GM12878 (cell line): ENCODE results near the gene USPL1. TPM values are rescaled to one million over a fixed set of nuclear protein-coding genes. Genes with fewer than 3 reads are reported as not detected.

Source experiments
- E2F8 ChIP-seq: fragments of 450-650 bp; IDR thresholded peaks from 2 replicates; pipeline ENCODE4 v1.6.1; 2018; ENCODE audit warnings: mild to moderate bottlenecking, low read depth, moderate library complexity; ENCODE audit not compliant: partially characterized antibody
- HCFC1 ChIP-seq: fragments of 150-350 bp; IDR thresholded peaks from 2 replicates; pipeline ENCODE4 v1.6.1; 2014; ENCODE audit warnings: low read length
- MEF2B ChIP-seq: fragments of 450-650 bp; IDR thresholded peaks from 2 replicates; pipeline ENCODE4 v1.6.1; 2018; ENCODE audit warnings: mild to moderate bottlenecking, moderate library complexity; ENCODE audit not compliant: partially characterized antibody, poor library complexity, severe bottlenecking
- PAX8 ChIP-seq: fragments of 450-650 bp; IDR thresholded peaks from 2 replicates; pipeline ENCODE4 v1.6.1; 2017; ENCODE audit warnings: mild to moderate bottlenecking, moderate library complexity
- RAD21 ChIP-seq: IDR thresholded peaks from 2 replicates; pipeline ENCODE4 v1.6.1; 2011; ENCODE audit warnings: mild to moderate bottlenecking, low read depth, low read length, moderate library complexity; ENCODE audit not compliant: insufficient read depth
- RBBP5 ChIP-seq: fragments of 200-600 bp; sonication (generic); conservative IDR thresholded peaks from 2 replicates; pipeline ENCODE4 v1.6.1; 2016
- SMAD1 ChIP-seq: fragments of 450-650 bp; IDR thresholded peaks from 2 replicates; pipeline ENCODE4 v1.6.1; 2018; ENCODE audit warnings: mild to moderate bottlenecking, low read depth; ENCODE audit not compliant: partially characterized antibody
- SMC3 ChIP-seq: IDR thresholded peaks from 2 replicates; pipeline ENCODE4 v1.6.1; 2011; ENCODE audit warnings: low read length, improper control_type of control experiment, borderline replicate concordance
- SPI1 ChIP-seq: IDR thresholded peaks from 2 replicates; pipeline ENCODE4 v1.6.1; 2011; ENCODE audit warnings: low read depth, mild to moderate bottlenecking, low read length, moderate library complexity, borderline replicate concordance; ENCODE audit not compliant: insufficient read depth
- ZBTB11 ChIP-seq: fragments of 450-650 bp; formaldehyde crosslinking; IDR thresholded peaks from 2 replicates; pipeline ENCODE4 v1.5.0; 2022; ENCODE audit warnings: mild to moderate bottlenecking, missing genetic modification characterization
- ZNF217 ChIP-seq: fragments of 450-650 bp; IDR thresholded peaks from 2 replicates; pipeline ENCODE4 v1.6.1; 2017; ENCODE audit warnings: antibody characterized with exemption, mild to moderate bottlenecking
- ZSCAN29 ChIP-seq: fragments of 450-650 bp; IDR thresholded peaks from 2 replicates; pipeline ENCODE4 v1.6.1; 2017; ENCODE audit warnings: mild to moderate bottlenecking, moderate library complexity
- polyA plus RNA-seq, 11 experiments: library from polyadenylated mRNA; depleted of rRNA in 4 of 11; unstranded in 6 of 11; stranded (reverse) in 5 of 11; fragments of >200 nt; fragmentation: Nextera tagmentation in 4 of 11; fragmentation: Illumina TruSeq in 1 of 11; extraction: Ambion mirVana in 4 of 11; extraction: Trizol in 1 of 11; gene quantifications; 1 replicate in 1 of 11; 2 replicates in 10 of 11; pipeline versions ENCODE4 v1.2.1 to v1.2.3, GENCODE V29; 2011 to 2016; ENCODE audit warnings: inconsistent platforms in 2 of 11, missing spikeins in 2 of 11, low read depth in 1 of 11
- total RNA-seq, 4 experiments: library from RNA; depleted of rRNA in 3 of 4; stranded (reverse); fragments of >200 nt in 3 of 4; fragmentation: Illumina TruSeq in 1 of 4; extraction: Trizol in 1 of 4; gene quantifications; 2 replicates each; pipeline versions ENCODE4 v1.2.1 to v1.2.3, GENCODE V29; 2013 to 2021
- TF ChIP-seq, protein P1 (sequence below): IDR thresholded peaks from 2 replicates; pipeline ENCODE4 v1.6.1; 2012; ENCODE audit warnings: low read depth, low read length, improper control_type of control experiment
- TF ChIP-seq, protein P2 (sequence below): fragments of 450-650 bp; IDR thresholded peaks from 2 replicates; pipeline ENCODE4 v1.6.1; 2014; ENCODE audit warnings: mild to moderate bottlenecking
- TF ChIP-seq, protein P3 (sequence below): fragments of 450-650 bp; IDR thresholded peaks from 2 replicates; pipeline ENCODE4 v1.6.1; 2016; ENCODE audit warnings: mild to moderate bottlenecking

The USPL1 gene
- total and polyA plus RNA-seq, 10 of the 15 experiments (the other 5 are each of a cell fraction or from before 2014, with no cell fraction given): 7.9 to 23.2 (median 15.8) TPM

DNA sequence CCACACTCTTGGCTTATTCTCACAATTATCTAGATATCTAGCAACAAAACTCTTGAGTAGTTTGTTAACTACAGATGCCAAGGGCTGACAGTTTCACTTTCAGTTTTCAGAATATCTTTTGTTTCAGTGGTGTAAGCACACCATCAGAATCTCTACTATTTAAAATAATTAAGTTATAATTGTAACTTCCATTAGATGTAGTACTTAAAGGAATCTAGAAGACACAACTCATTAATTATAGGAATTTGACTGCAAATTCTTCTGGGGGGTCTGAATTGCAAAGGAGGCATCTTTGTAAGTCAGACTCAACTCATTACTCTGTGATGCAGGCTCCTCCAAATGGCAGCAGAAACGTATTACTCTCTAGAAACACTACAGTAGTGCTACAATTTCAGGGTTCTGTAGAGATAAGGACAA, 44.9 kb upstream of the USPL1 start (continued):
- TF ChIP-seq, protein P1, sequence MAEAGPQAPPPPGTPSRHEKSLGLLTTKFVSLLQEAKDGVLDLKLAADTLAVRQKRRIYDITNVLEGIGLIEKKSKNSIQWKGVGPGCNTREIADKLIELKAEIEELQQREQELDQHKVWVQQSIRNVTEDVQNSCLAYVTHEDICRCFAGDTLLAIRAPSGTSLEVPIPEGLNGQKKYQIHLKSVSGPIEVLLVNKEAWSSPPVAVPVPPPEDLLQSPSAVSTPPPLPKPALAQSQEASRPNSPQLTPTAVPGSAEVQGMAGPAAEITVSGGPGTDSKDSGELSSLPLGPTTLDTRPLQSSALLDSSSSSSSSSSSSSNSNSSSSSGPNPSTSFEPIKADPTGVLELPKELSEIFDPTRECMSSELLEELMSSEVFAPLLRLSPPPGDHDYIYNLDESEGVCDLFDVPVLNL: no peak
- TF ChIP-seq PAX8 (no peak), HCFC1 (no peak), SPI1 (no peak), E2F8 (no peak), RAD21 (peak; percentile 68), MEF2B (no peak), ZNF217 (no peak), SMAD1 (no peak), ZBTB11 (CRISPR knock-in tag) (no peak), ZSCAN29 (no peak), SMC3 (peak; percentile 31; the same call in 1 of the 2 replicates), RBBP5 (0 out of 2 replicates have a peak, but pooled peaks have one; percentile 29)
- TF ChIP-seq, protein P2, sequence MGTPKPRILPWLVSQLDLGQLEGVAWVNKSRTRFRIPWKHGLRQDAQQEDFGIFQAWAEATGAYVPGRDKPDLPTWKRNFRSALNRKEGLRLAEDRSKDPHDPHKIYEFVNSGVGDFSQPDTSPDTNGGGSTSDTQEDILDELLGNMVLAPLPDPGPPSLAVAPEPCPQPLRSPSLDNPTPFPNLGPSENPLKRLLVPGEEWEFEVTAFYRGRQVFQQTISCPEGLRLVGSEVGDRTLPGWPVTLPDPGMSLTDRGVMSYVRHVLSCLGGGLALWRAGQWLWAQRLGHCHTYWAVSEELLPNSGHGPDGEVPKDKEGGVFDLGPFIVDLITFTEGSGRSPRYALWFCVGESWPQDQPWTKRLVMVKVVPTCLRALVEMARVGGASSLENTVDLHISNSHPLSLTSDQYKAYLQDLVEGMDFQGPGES: no peak
- TF ChIP-seq, protein P3, sequence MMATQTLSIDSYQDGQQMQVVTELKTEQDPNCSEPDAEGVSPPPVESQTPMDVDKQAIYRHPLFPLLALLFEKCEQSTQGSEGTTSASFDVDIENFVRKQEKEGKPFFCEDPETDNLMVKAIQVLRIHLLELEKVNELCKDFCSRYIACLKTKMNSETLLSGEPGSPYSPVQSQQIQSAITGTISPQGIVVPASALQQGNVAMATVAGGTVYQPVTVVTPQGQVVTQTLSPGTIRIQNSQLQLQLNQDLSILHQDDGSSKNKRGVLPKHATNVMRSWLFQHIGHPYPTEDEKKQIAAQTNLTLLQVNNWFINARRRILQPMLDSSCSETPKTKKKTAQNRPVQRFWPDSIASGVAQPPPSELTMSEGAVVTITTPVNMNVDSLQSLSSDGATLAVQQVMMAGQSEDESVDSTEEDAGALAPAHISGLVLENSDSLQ: peak; percentile 51; the same call in 1 of the 2 replicates
